Measurements from ENCODE around the gene MLLT1.

Gene MLLT1

DNA sequence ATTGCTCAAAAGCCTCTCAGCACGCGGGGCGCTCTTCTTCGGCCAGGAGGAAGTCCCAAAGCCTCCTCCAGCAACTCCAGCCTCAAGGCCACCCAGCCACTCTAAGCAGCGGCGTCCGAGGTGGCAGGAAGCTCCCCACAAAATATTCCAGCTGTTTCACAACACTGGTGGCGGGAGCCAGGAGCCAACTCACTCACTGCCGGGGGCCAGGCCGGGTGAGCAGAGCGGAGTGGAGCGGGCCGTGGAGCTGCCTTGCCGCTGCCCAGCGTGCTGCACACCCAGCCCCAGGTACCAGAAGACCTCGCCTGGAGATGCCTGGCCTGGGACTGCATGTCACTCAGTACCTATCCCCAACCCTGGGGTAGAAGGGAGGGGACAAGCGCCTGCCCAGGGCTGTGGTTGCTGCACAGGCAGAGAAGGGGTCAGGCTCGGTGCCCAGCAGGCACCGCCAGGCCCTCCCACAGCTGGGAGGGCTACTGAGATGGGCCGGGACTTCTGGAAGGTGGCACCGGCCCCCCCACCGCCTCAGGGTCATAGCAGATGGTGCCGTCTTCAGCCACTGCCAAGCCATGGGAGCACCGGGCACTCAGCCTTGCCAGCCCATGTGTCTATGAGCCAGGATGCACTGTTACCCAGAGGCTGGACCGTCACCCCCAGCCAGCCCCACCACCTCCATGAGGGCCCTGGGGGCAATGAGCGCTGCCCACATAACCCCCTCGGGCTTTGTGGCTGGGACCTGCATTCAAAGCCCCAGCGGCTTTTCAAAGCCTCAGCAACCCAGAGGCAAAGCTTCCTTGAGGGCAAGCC is 59.2 kb downstream of the MLLT1 start:
- DNase-seq: no peak

GRCh38 chr19:6219586-6220290 is 60.0 kb downstream of the MLLT1 start:
- DNase-seq: no peak

DNA sequence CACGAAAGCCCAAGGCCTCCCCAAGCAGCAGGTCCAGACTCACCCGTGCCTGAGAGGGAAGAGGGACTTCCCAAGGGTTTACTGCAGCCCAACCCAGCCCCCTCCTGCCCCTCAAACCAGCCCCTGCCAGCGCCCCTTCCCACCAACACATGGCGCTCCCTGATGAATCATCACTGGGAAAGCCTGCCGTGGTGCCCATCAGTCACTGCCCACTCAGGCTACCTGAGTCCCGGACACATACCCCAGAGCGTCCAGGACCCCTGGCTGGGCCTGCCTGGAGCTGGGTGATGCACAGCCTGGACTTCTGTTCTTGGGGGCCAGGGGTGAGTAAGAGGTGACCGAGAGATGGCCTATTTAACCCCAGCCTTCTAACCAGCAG is 60.6 kb downstream of the MLLT1 start:
- DNase-seq: no peak

GRCh38 chr19:6218491-6219146 is 61.2 kb downstream of the MLLT1 start:
- peak; percentile 69 to 84 for DNase-seq

- DNase-seq: no peak
Observed at GRCh38 chr19:6217752-6218334, 61.9 kb downstream of the MLLT1 start.

- DNase-seq: no peak
Observed at GRCh38 chr19:6216996-6217751, 62.6 kb downstream of the MLLT1 start.

- no peak for DNase-seq
Observed at GRCh38 chr19:6216236-6216995, 63.4 kb downstream of the MLLT1 start.

DNA sequence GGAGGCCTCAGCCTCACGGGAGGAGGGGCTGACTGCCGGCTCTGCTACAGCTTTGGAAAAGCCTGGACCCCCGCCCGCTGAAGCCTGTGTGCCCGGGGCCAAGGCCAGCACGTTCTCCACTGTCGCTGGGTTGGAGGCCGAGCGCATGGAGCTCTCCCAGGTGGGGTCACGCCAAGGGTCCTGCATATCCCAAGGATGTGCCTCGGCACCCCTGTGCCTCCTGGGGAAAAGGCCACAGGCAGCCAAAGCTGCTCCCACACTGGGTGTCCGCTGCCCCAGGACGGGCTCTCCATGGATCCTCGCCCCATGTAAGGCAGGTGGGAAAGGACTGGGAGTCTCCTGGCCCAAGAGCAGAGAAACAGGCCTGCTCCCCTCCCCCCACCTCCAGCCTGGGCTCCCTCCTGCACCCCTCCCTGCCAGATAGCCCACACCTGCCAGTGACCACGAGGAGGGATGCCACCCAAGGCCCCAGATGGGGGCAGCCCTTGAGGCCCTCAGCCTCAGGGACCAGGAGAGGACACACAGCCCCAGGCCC is 64.0 kb downstream of the MLLT1 start:
- no peak for DNase-seq

DNA sequence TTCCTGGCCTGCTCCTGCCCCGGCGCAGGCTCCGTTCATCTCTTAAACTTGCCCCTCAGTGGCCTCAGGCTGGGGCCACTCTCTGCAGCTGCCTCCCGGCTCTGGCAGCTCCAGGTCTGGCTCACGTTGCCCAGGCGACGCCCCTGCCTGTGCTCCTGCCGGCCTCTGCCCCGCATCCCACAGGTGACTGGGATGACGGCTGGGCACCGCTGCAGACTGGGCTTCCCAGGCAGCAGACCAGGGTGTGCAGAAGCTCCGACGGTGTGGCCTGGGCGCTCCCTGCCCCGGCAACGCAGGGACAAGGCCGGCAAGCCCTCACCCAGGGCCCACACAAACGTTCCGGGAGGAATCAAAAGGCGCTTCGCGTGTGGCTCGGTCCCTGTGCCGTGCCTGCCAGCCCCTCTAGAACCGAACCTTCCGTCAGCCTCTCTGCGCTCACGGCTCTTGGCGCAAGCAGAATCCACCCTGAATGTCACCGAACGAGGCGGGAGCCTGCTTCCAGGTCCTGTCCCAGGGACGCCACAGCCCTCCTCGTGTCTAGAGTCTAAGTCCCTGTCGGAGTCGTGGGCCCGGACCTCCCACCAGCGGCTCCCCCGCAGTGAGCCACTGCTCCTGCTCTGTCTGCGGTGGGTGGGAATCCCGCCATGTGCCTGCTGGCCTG is 64.8 kb downstream of the MLLT1 start:
- DNase-seq: no peak

DNA sequence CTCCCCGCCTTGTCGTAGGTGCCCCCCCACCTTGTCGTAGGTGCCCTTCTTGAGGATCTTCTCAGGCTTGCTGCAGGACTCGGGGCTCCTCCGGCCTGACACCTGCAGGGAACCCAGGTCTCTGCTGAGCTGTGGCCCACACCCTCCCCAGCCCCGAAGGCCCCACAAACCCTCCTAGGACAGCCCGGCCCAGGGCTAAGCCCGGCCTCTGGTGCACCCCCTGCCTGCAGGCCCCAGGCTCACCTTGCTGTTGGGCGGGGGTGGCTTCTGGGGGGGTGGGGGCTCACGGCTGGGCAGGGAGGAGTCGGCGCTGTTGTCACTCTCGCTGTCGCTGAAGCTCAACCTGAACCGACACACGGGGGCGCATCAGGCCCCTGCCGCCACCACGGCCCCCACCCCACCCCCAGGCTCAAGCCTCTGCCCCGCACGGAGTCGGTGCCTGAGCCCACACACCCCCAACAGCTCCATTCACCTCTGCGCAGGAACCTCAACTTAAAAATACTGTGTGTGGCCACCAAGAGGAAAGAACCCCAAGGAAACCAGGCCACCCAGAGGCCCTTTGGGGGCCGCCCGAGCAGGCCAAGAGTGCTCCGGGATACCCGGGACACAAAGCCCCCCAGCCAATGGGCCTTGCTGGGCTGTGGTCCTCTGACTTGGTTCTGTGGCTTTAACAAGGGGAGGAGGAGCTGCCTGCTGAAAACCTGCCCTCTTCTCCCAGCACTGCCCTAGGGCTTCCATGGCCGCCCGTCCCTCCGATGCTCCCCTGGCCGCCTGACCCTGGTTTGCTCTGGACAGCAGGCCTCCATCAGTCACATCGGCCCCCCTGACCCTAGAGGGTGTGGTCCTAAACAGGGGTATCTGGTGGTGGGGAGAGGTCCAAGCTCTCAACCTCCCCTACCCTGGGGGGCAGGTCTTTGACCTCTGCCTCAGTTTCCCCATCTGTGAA is 65.8 kb downstream of the MLLT1 start:
- no peak for DNase-seq

DNA sequence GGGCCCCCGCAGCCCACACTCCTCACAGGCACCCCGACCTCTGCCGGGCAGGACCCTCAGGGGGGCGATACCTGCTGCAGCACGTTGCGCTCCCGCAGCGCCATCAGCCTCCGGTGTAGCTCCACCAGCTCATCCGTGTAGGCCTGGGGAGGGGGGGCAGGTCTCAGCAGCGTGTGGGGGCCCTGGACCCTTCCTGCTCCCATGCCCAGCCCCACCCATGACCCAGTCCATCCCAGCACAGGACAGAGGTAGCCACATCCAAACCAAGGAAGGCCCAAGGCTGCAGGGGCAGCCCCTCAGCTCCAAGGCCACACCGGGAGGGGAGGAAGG is 66.5 kb downstream of the MLLT1 start:
- DNase-seq: no peak

DNA sequence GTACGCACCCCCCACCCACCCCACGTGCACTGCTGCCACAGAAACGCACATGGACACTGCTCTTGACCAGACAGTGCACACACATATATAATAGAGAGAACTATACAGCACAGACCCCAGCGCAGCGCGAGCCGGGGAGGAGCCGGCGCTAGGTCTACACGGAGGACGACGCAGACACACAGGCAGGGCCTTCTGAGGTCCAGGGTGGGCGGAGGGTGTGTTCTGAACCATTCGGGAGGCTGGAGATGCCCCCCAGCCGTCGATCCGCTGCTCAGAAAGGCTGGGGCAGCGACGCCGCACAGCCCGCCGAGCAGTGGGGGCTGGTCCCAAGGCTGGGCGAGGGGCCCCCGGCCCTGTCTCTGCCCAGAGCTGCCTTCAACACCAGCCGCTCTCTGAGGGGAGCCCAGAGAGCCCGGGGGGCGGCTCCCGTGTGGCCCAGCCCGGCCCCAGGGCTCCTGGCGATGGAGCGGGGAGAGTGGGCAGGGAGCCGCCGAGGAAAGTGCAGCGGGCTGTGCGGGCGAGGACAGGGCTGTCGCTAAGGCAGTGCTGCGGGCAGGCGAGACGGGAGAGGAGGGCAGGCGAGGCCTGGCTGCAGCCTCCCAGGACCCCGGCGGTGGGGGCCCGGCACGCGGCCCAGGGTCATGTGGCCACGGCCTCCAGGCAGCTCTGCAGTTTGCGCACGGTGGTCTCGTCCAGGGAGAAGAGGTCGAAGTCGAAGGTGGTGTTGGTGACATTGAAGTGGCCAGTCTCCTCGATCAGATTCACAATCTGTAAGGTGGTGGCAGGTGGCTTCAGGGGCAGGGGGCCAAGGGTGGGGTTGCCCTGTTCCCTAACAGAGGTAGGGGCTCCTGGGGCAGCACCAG is 67.1 kb downstream of the MLLT1 start:
- DNase-seq: no peak

DNA sequence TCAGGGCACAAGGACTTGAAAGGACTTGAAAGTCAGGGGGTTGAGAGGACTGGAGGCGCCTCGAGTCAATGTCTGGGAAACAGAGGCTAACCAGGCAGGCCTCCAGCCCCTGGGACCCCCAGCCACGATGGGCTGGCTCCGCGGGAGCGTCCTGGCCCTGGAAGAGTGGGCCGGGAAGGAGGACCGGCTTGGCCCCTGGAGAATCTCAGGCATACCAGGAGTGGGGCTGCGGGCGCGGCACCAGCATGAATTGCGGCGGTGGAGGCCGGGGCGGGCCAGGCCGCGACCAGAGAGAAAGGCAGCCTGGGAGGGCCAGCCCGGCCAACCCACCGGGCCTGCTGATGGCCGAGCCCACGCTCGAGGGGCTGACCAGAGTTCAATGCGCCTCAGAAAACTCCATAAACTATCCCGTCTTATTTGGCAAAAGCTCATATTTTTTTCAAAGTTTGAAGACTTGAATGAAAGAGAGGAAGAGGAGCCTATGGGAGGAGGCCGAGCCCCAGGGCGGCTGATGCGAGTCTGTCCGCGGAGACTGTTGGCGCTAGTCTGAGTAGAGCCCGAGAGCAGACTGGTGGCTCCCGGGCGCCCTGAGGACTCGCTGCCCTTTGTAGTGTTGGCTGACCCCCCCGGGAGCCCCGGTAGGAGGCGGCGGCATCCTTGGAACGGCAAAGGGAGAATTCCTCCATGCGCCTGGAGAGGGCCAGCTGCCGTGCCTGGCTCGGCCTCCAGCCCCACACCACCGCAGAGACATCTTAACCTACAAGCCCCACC is 68.0 kb downstream of the MLLT1 start:
- no peak for DNase-seq

- no peak for DNase-seq
Observed at GRCh38 chr19:6210721-6211600, 68.8 kb downstream of the MLLT1 start.

DNA sequence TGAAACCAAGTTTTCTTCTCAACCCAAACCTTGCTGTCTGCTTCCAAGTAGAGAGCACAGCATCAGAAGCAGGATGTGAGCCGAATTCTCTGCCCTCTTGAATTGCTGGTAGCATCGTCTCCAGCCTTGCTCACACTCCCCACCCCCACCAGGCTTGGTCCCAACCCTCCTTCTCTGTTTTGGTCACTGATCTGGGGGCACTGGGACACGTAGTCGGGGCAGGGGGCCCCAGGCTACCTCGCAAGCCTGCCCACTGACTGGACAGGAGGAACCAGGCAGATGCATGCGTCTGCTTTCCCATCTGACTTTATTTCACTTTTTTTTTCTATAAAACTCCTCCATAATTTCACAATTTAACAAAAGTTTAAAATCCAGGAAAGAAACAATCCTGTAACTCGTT is 69.7 kb downstream of the MLLT1 start:
- no peak for DNase-seq

- no peak for DNase-seq
Observed at GRCh38 chr19:6209680-6210079, 70.1 kb downstream of the MLLT1 start.

DNA sequence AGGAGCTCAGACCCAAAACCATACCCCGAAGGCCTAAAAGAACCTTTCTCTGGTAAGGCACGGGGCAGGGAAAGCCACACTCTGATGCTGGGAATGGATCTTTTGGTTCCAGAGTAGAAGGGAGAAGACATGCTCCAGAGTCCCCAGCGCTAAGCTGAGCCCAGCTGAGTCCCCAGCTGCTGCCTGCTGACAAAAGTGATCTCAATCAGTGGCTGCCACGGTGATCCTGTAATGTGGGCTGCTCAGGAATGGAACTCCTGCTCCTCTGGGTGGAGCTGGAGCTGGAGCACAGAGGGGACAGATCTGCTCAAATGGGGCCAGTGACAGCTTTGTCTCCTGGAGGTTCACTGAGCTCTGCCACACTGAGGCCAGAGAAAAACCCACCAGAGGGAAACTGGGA is 70.5 kb downstream of the MLLT1 start:
- no peak for DNase-seq
